Loucy (cell line): Measurements from ENCODE around the gene MPO.
A peak's percentile ranks its signal among the peaks of the same experiment; 100 is the strongest.

Experiments used
- H2AFZ ChIP-seq: fragments of 200-600 bp; sonication (generic); 2 replicates; pipeline ENCODE4 v1.6.0; 2016; ENCODE audit warnings: antibody characterized with exemption, mild to moderate bottlenecking, low read length, moderate library complexity
- H3F3A ChIP-seq: fragments of 200-600 bp; 2 replicates; pipeline ENCODE4 v1.6.0; 2016; ENCODE audit warnings: antibody characterized with exemption, low read depth, mild to moderate bottlenecking
- H3K27me3 ChIP-seq: fragments of 200-600 bp; sonication (generic); 2 replicates; pipeline ENCODE4 v1.6.1; 2014; ENCODE audit warnings: low read length, mild to moderate bottlenecking; ENCODE audit not compliant: insufficient read depth, poor library complexity, severe bottlenecking
- H3K36me3 ChIP-seq: fragments of 200-600 bp; sonication (generic); 2 replicates; pipeline ENCODE4 v1.6.1; 2016; ENCODE audit warnings: low read length; ENCODE audit not compliant: insufficient read depth
- H3K4me1 ChIP-seq: fragments of 200-600 bp; sonication (generic); 2 replicates; pipeline ENCODE4 v1.5.1; 2014; ENCODE audit warnings: low read length, mild to moderate bottlenecking; ENCODE audit not compliant: insufficient read depth, poor library complexity, severe bottlenecking
- H3K4me2 ChIP-seq: fragments of 200-600 bp; sonication (generic); 2 replicates; pipeline ENCODE4 v1.6.0; 2014; ENCODE audit warnings: antibody characterized with exemption, low read length, low read depth, mild to moderate bottlenecking; ENCODE audit not compliant: poor library complexity, severe bottlenecking
- H3K4me3 ChIP-seq: fragments of 200-600 bp; sonication (generic); 2 replicates; pipeline ENCODE4 v1.5.1; 2014; ENCODE audit warnings: low read length, mild to moderate bottlenecking, mixed read lengths; ENCODE audit not compliant: poor library complexity, severe bottlenecking
- H3K79me2 ChIP-seq: fragments of 200-600 bp; sonication (generic); 2 replicates; pipeline ENCODE4 v1.6.1; 2014; ENCODE audit warnings: low read length; ENCODE audit not compliant: insufficient read depth
- H3K9ac ChIP-seq: fragments of 200-600 bp; sonication (generic); 2 replicates; pipeline ENCODE4 v1.6.0; 2014; ENCODE audit warnings: mild to moderate bottlenecking, low read depth, low read length, moderate library complexity; ENCODE audit not compliant: poor library complexity, severe bottlenecking
- H3K9me2 ChIP-seq: fragments of 200-600 bp; sonication (generic); replicated peaks from 2 replicates; pipeline ENCODE4 v1.6.1; 2016; ENCODE audit warnings: low read depth, low read length, mixed read lengths
- H3K9me3 ChIP-seq: fragments of 200-600 bp; sonication (generic); 2 replicates; pipeline ENCODE4 v1.6.1; 2014; ENCODE audit warnings: mild to moderate bottlenecking, antibody characterized with exemption, low read length, low read depth; ENCODE audit not compliant: insufficient read depth
- H4K20me1 ChIP-seq: fragments of 200-600 bp; sonication (generic); 2 replicates; pipeline ENCODE4 v1.6.0; 2014; ENCODE audit warnings: antibody characterized with exemption, low read length, mild to moderate bottlenecking; ENCODE audit not compliant: insufficient read depth, poor library complexity, severe bottlenecking
- EZH2phosphoT487 ChIP-seq: fragments of 200-600 bp; IDR thresholded peaks from 2 replicates; pipeline ENCODE4 v1.6.1; 2018; ENCODE audit warnings: antibody characterized with exemption, mild to moderate bottlenecking, moderate library complexity, borderline replicate concordance
- TF ChIP-seq, protein P1 (sequence below): fragments of 200-600 bp; sonication (generic); conservative IDR thresholded peaks from 2 replicates; pipeline ENCODE4 v1.5.1; 2014; ENCODE audit warnings: mild to moderate bottlenecking, antibody characterized with exemption, low read length

The MPO gene

GRCh38 chr17:58289869-58290268, 9.1 kb upstream of the MPO start:
- H3K4me2 ChIP-seq = no peak overlapping the region
- no peaks in the 10 kb centered on the region for H3K9me3 ChIP-seq
- H3K9ac ChIP-seq = no peak overlapping the region
- H3F3A ChIP-seq = no peaks in the 10 kb centered on the region
- H2AFZ ChIP-seq = no peak overlapping the region
- no peaks in the 10 kb centered on the region for H3K36me3 ChIP-seq
- no peaks in the 10 kb centered on the region for H3K79me2 ChIP-seq
- H3K9me2 ChIP-seq = no peaks in the 10 kb centered on the region
- H4K20me1 ChIP-seq = no peaks in the 10 kb centered on the region
- H3K4me1 ChIP-seq = peaks cover 15% of the 10 kb centered on the region
- TF ChIP-seq EZH2phosphoT487 = no peak
- TF ChIP-seq, protein P1, sequence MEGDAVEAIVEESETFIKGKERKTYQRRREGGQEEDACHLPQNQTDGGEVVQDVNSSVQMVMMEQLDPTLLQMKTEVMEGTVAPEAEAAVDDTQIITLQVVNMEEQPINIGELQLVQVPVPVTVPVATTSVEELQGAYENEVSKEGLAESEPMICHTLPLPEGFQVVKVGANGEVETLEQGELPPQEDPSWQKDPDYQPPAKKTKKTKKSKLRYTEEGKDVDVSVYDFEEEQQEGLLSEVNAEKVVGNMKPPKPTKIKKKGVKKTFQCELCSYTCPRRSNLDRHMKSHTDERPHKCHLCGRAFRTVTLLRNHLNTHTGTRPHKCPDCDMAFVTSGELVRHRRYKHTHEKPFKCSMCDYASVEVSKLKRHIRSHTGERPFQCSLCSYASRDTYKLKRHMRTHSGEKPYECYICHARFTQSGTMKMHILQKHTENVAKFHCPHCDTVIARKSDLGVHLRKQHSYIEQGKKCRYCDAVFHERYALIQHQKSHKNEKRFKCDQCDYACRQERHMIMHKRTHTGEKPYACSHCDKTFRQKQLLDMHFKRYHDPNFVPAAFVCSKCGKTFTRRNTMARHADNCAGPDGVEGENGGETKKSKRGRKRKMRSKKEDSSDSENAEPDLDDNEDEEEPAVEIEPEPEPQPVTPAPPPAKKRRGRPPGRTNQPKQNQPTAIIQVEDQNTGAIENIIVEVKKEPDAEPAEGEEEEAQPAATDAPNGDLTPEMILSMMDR = no peak
- H3K4me3 ChIP-seq = no peak overlapping the region
- H3K27me3 ChIP-seq = no peaks in the 10 kb centered on the region

DNA sequence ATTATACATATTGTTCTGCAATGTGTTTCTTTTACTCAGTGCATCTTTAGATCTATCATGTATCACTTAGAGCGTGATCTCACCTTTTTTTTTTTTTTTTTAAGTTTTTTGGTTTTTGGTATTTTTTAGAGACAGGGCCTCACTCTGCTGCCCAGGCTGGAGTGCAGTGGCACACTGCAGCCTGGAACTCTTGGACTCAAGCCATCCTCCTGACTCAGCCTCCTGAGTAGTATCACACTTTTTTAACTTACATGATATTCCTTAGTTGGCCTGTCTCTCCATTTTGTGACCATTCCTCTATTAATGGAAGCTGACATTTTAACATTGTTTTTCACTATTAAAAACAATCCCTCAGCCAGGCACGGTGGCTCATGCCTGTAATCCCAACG, 4.7 kb upstream of the MPO start:
- Histone ChIP-seq H3K9ac (peak overlapping the region; percentile 38), H4K20me1 (no peaks in the 10 kb centered on the region), H2AFZ (peak overlapping the region; percentile 86; the same call in 1 of the 2 replicates), H3K9me2 (no peaks in the 10 kb centered on the region), H3K79me2 (no peaks in the 10 kb centered on the region), H3K4me1 (peaks cover 50% of the 10 kb centered on the region), H3K36me3 (no peaks in the 10 kb centered on the region), H3K9me3 (no peaks in the 10 kb centered on the region), H3K27me3 (no peaks in the 10 kb centered on the region), H3F3A (no peaks in the 10 kb centered on the region), H3K4me2 (peak overlapping the region; percentile 52), H3K4me3 (no peak overlapping the region)
- TF ChIP-seq, protein P1 = no peak
- TF ChIP-seq EZH2phosphoT487 = no peak

DNA sequence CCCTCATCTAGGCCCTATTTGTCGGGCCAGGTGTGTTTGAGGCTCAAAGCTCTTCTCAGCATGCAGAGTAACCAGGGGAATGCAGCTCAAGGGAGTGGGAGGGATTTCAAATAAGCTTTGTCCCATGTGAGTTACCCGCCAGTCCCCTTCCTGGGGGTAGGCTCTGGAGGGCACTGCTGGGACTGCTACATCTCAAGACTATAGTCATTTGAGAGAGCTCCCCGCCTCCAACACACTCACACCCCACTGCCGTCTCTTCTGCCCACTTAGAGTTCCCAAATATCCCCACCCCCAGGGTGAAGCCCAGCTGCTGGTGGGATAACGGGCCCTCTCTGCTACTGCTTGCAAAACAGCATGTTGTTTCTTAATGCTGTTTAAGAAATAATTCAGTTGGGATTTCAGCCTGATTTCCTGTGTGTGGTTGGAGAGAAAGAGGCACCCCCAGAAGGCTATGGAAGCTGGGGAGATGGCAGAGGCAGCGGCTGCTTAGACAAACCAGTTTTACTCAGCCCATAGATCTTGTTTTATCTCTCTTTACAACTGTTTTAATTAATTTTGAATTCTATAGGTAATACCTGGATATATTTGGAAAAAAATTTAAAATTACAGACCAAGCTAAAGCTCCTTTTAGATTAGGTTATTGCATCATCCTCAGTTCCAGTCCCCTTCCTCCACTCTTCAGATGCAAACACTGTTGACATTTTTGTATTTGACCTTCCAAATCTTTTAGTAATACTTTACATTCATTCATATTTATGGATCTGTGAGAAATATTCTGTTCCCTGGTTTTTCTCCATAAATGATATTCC, 4.1 kb upstream of the MPO start:
- Histone ChIP-seq H2AFZ (peak overlapping the region; percentile 86), H3K36me3 (no peaks in the 10 kb centered on the region), H3K9me3 (no peaks in the 10 kb centered on the region), H3K9ac (peak overlapping the region; percentile 38), H3K79me2 (no peaks in the 10 kb centered on the region), H3K27me3 (no peaks in the 10 kb centered on the region), H3K4me2 (peak overlapping the region; percentile 52), H3K4me3 (no peak overlapping the region), H4K20me1 (no peaks in the 10 kb centered on the region), H3F3A (no peaks in the 10 kb centered on the region), H3K4me1 (peaks cover 51% of the 10 kb centered on the region), H3K9me2 (no peaks in the 10 kb centered on the region)
- TF ChIP-seq, protein P1 = no peak
- no peak for TF ChIP-seq EZH2phosphoT487
